ENCODE data around the gene EHMT1. TPM values are rescaled to one million over a fixed set of nuclear protein-coding genes. Genes with fewer than 3 reads are reported as not detected.

Gene EHMT1
- total RNA-seq, 2 experiments from 2014 or later: 145 to 295 TPM

DNA sequence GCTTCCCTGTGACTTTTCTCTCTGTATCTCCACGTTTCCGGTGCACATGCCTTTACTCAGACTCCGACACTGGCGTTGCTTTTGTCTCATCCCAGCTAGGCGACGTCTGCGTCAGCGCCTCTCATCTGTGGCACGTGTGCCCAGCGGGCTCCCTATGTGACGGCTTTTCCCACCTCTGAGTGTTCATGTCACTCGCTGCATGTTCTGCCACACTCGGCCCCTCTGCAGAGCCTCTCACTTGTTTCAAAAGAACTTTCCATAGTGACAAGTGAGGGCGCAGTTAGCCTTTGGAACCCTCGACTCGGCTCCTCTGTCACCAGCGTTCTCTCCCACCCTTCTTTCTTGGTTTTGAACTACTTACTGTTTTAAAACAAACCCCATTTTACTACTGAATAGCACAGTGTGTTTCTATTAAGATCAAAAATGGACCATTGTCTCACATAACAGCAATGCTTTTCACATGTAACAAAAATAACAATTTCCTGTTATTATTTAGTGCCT lies 145.4 kb downstream of the EHMT1 start:
- no peaks in the 10 kb centered on the region for H3K4me1 ChIP-seq (ENCODE audit: insufficient read depth, low read length, poor library complexity, severe bottlenecking)
- no peak overlapping the region for H3K4me3 ChIP-seq (ENCODE audit: low read depth, low read length, poor library complexity, severe bottlenecking)
- no peak overlapping the region for H3K4me2 ChIP-seq (ENCODE audit: low read length)
- no TSS peak for BruUV-seq (replicated peaks)
- ChIA-PET POLR2A (no interaction called here), CTCF (ENCODE audit: unreplicated experiment) (no interaction called here)
- no peaks in the 10 kb centered on the region for H3K9me3 ChIP-seq (ENCODE audit: low read length)
- H3K79me2 ChIP-seq (ENCODE audit: insufficient read depth, low read depth, low read length): 0 out of 2 replicates have a peak, but pooled peaks cover 3% of the 10 kb centered on the region
- TF ChIP-seq EZH2phosphoT487 (IDR thresholded peaks at IDR 0.05; ENCODE audit: borderline replicate concordance, low read depth, low read length): no peak
- TF ChIP-seq, protein P1, sequence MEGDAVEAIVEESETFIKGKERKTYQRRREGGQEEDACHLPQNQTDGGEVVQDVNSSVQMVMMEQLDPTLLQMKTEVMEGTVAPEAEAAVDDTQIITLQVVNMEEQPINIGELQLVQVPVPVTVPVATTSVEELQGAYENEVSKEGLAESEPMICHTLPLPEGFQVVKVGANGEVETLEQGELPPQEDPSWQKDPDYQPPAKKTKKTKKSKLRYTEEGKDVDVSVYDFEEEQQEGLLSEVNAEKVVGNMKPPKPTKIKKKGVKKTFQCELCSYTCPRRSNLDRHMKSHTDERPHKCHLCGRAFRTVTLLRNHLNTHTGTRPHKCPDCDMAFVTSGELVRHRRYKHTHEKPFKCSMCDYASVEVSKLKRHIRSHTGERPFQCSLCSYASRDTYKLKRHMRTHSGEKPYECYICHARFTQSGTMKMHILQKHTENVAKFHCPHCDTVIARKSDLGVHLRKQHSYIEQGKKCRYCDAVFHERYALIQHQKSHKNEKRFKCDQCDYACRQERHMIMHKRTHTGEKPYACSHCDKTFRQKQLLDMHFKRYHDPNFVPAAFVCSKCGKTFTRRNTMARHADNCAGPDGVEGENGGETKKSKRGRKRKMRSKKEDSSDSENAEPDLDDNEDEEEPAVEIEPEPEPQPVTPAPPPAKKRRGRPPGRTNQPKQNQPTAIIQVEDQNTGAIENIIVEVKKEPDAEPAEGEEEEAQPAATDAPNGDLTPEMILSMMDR (conservative IDR thresholded peaks at IDR 0.05; ENCODE audit: low read length): no peak
- no peaks in the 10 kb centered on the region for H4K20me1 ChIP-seq (ENCODE audit: insufficient read depth, low read length)
- peaks cover 94% of the 10 kb centered on the region for H3K36me3 ChIP-seq (ENCODE audit: insufficient read depth, low read length)
- no peak for DNase-seq (ENCODE audit: low spot score)
- H3K27ac ChIP-seq (ENCODE audit: low read depth, low read length, poor library complexity, severe bottlenecking): no peak overlapping the region
- H2AFZ ChIP-seq (ENCODE audit: low read length): no peak overlapping the region
- no peaks in the 10 kb centered on the region for H3K9me2 ChIP-seq (ENCODE audit: insufficient read depth, low read length)
- intact Hi-C loops (cut with micrococcal nuclease; ENCODE audit: unreplicated experiment): no loop called here

DNA sequence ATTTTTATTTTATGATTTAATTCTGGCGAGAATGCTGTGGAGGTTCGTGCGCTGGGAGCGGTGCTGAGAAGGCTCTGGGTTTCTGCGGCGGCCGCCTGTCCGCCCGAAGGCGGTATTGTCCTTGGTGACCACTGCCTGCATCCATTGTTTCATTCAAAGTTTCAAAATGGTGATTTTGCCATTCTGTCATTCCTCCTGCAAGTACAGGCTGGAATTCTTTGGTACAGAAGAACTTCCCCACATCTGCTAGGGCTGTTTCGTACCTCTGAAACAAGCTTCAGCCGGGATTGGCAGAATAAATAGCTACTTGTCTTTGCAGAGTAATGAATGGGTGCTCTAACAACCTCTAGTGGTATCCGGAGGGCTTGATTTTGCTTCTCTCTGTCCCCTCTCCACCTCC lies 146.2 kb downstream of the EHMT1 start:
- ChIA-PET POLR2A (no interaction called here), CTCF (ENCODE audit: unreplicated experiment) (no interaction called here)
- Histone ChIP-seq H3K4me2 (ENCODE audit: low read length) (no peak overlapping the region), H3K9me2 (ENCODE audit: insufficient read depth, low read length) (no peaks in the 10 kb centered on the region), H2AFZ (ENCODE audit: low read length) (no peak overlapping the region), H3K4me1 (ENCODE audit: insufficient read depth, low read length, poor library complexity, severe bottlenecking) (no peaks in the 10 kb centered on the region), H3K36me3 (ENCODE audit: insufficient read depth, low read length) (peaks cover 94% of the 10 kb centered on the region), H3K27ac (ENCODE audit: low read depth, low read length, poor library complexity, severe bottlenecking) (no peak overlapping the region), H3K4me3 (ENCODE audit: low read depth, low read length, poor library complexity, severe bottlenecking) (no peak overlapping the region), H4K20me1 (ENCODE audit: insufficient read depth, low read length) (no peaks in the 10 kb centered on the region), H3K9me3 (ENCODE audit: low read length) (no peaks in the 10 kb centered on the region), H3K79me2 (ENCODE audit: insufficient read depth, low read depth, low read length) (0 out of 2 replicates have a peak, but pooled peaks cover 3% of the 10 kb centered on the region)
- intact Hi-C loops (cut with micrococcal nuclease; ENCODE audit: unreplicated experiment): no loop called here
- no peak for DNase-seq (ENCODE audit: low spot score)
- BruUV-seq (replicated peaks): no TSS peak
- TF ChIP-seq EZH2phosphoT487 (IDR thresholded peaks at IDR 0.05; ENCODE audit: borderline replicate concordance, low read depth, low read length): no peak
- TF ChIP-seq, protein P1 (conservative IDR thresholded peaks at IDR 0.05; ENCODE audit: low read length): no peak

DNA sequence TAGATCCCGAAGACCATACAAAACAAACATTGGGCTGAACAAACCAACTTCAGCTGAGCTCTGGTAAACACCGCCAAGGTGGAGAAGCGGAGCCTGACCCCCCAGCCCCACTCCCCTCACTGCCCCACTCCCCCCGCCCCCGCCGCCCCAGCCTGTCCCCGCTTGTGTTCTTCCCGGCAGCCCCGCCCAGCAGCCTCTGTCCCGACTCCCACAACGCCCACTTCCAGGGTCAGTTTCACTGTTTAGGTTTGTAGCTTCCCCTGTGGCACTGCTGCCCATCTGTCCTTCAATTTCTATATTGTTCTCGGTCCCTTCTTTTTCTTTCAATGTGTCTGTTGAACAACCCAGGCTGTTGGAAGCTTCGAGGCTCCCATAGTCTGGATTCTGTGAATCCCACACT lies 146.7 kb downstream of the EHMT1 start:
- Histone ChIP-seq H4K20me1 (ENCODE audit: insufficient read depth, low read length) (no peaks in the 10 kb centered on the region), H2AFZ (ENCODE audit: low read length) (no peak overlapping the region), H3K27ac (ENCODE audit: low read depth, low read length, poor library complexity, severe bottlenecking) (no peak overlapping the region), H3K4me2 (ENCODE audit: low read length) (no peak overlapping the region), H3K9me3 (ENCODE audit: low read length) (no peaks in the 10 kb centered on the region), H3K4me1 (ENCODE audit: insufficient read depth, low read length, poor library complexity, severe bottlenecking) (no peaks in the 10 kb centered on the region), H3K4me3 (ENCODE audit: low read depth, low read length, poor library complexity, severe bottlenecking) (no peak overlapping the region), H3K36me3 (ENCODE audit: insufficient read depth, low read length) (peaks cover 94% of the 10 kb centered on the region), H3K79me2 (ENCODE audit: insufficient read depth, low read depth, low read length) (0 out of 2 replicates have a peak, but pooled peaks cover 3% of the 10 kb centered on the region), H3K9me2 (ENCODE audit: insufficient read depth, low read length) (no peaks in the 10 kb centered on the region)
- intact Hi-C loops (cut with micrococcal nuclease; ENCODE audit: unreplicated experiment): no loop called here
- ChIA-PET POLR2A (no interaction called here), CTCF (ENCODE audit: unreplicated experiment) (no interaction called here)
- DNase-seq (ENCODE audit: low spot score): no peak
- TF ChIP-seq, protein P1 (conservative IDR thresholded peaks at IDR 0.05; ENCODE audit: low read length): no peak
- no peak for TF ChIP-seq EZH2phosphoT487 (IDR thresholded peaks at IDR 0.05; ENCODE audit: borderline replicate concordance, low read depth, low read length)
- BruUV-seq (replicated peaks): no TSS peak
